Hepatocyte (in vitro differentiated cells): Measurements from ENCODE around the gene MORC3. TPM values are rescaled to one million over a fixed set of nuclear protein-coding genes. Genes with fewer than 3 reads are reported as not detected.
"Not testable (repeated sequence)": the region's sequence is repeated elsewhere in the genome, so short reads cannot be mapped to it uniquely, and the experiment has no call there.

Experiments
- DNase-seq: peaks from one replicate; pipeline ENCODE4 v3.0.0-alpha.2; 2016; ENCODE audit warnings: low spot score
- H2AFZ ChIP-seq: fragments of 200-600 bp; sonication (generic); 2 replicates; pipeline ENCODE4 v1.6.0; 2016; ENCODE audit warnings: antibody characterized with exemption, mild to moderate bottlenecking
- H3K27ac ChIP-seq: fragments of 200-600 bp; sonication (generic); 2 replicates; pipeline ENCODE4 v1.5.1; 2016; ENCODE audit warnings: mild to moderate bottlenecking
- H3K27me3 ChIP-seq: fragments of 200-600 bp; sonication (generic); 2 replicates; pipeline ENCODE4 v1.6.1; 2016
- H3K36me3 ChIP-seq: fragments of 200-600 bp; sonication (generic); replicated peaks from 2 replicates; pipeline ENCODE4 v1.5.1; 2016; ENCODE audit warnings: low read depth; ENCODE audit not compliant: insufficient read depth
- H3K4me1 ChIP-seq: fragments of 200-600 bp; sonication (generic); 2 replicates; pipeline ENCODE4 v1.5.1; 2016; ENCODE audit warnings: mild to moderate bottlenecking, moderate library complexity; ENCODE audit not compliant: insufficient read depth
- H3K4me2 ChIP-seq: fragments of 200-600 bp; sonication (generic); 2 replicates; pipeline ENCODE4 v1.6.0; 2016
- H3K4me3 ChIP-seq: fragments of 200-600 bp; sonication (generic); 2 replicates; pipeline ENCODE4 v1.5.1; 2016; ENCODE audit warnings: mild to moderate bottlenecking
- H3K79me2 ChIP-seq: fragments of 200-600 bp; sonication (generic); 2 replicates; pipeline ENCODE4 v1.6.0; 2017; ENCODE audit warnings: mild to moderate bottlenecking
- H3K9me2 ChIP-seq: fragments of 200-600 bp; sonication (generic); replicated peaks from 2 replicates; pipeline ENCODE4 v1.6.0; 2017; ENCODE audit warnings: mild to moderate bottlenecking; ENCODE audit not compliant: insufficient read depth
- H3K9me3 ChIP-seq: fragments of 200-600 bp; sonication (generic); 2 replicates; pipeline ENCODE4 v1.5.1; 2016; ENCODE audit warnings: low read depth, mild to moderate bottlenecking
- H4K20me1 ChIP-seq: fragments of 200-600 bp; sonication (generic); 2 replicates; pipeline ENCODE4 v1.6.0; 2016; ENCODE audit warnings: mild to moderate bottlenecking; ENCODE audit not compliant: insufficient read depth, poor library complexity, severe bottlenecking
- CTCF ChIP-seq: fragments of 200-600 bp; sonication (generic); IDR thresholded peaks from 2 replicates; pipeline ENCODE4 v1.5.1; 2016; ENCODE audit warnings: antibody characterized with exemption, mild to moderate bottlenecking; ENCODE audit not compliant: poor library complexity
- EZH2 ChIP-seq: fragments of 200-600 bp; sonication (generic); IDR thresholded peaks from 2 replicates; pipeline ENCODE4 v1.6.1; 2016; ENCODE audit warnings: antibody characterized with exemption, mild to moderate bottlenecking, borderline replicate concordance
- EZH2phosphoT487 ChIP-seq: fragments of 200-600 bp; sonication (generic); IDR thresholded peaks from one replicate; pipeline ENCODE4 v1.6.1; 2018; ENCODE audit warnings: antibody characterized with exemption, mild to moderate bottlenecking, low read depth, moderate library complexity; ENCODE audit not compliant: unreplicated experiment, severe bottlenecking
- WGBS: methylation state at CpG from one replicate; pipeline ENCODE4 v1.1.6; 2016; ENCODE audit warnings: low lambda C conversion rate; ENCODE audit errors: missing lambda C conversion rate; 5-methylcytosine and 5-hydroxymethylcytosine counted together
- polyA plus RNA-seq: library from polyadenylated mRNA; unstranded; fragments of >200 nt; fragmentation: Nextera tagmentation; extraction: Ambion mirVana; gene quantifications from 2 replicates; pipeline ENCODE4 v1.2.1, GENCODE V29; 2016
- total RNA-seq: library from RNA; depleted of rRNA; stranded (reverse); fragments of >200 nt; gene quantifications from 2 replicates; pipeline ENCODE4 v1.2.3, GENCODE V29; 2014

Gene MORC3
- total and polyA plus RNA-seq, 2 experiments from 2014 or later = 10.8 to 32.7 TPM

GRCh38 chr21:36379251-36379650, 59.3 kb downstream of the MORC3 start:
- no peaks in the 10 kb centered on the region for H3K79me2 ChIP-seq
- TF ChIP-seq EZH2 (no peak), CTCF (no peak)
- H2AFZ ChIP-seq = no peak overlapping the region
- H3K9me3 ChIP-seq = no peaks in the 10 kb centered on the region
- no peak for DNase-seq
- peaks cover 3% of the 10 kb centered on the region for H4K20me1 ChIP-seq
- no peak overlapping the region for H3K4me2 ChIP-seq
- no peaks in the 10 kb centered on the region for H3K9me2 ChIP-seq
- WGBS = 89% methylated on average over 6 of the region's 6 CpGs
- H3K4me3 ChIP-seq = no peak overlapping the region
- H3K36me3 ChIP-seq = no peaks in the 10 kb centered on the region
- H3K27ac ChIP-seq = no peak overlapping the region
- no peaks in the 10 kb centered on the region for H3K27me3 ChIP-seq
- H3K4me1 ChIP-seq = no peaks in the 10 kb centered on the region

- Histone ChIP-seq H3K36me3 (no peaks in the 10 kb centered on the region), H3K79me2 (no peaks in the 10 kb centered on the region), H3K4me2 (no peak overlapping the region), H3K9me2 (no peaks in the 10 kb centered on the region), H4K20me1 (peaks cover 3% of the 10 kb centered on the region), H3K4me3 (no peak overlapping the region), H3K27ac (no peak overlapping the region), H3K9me3 (no peaks in the 10 kb centered on the region), H3K4me1 (peaks cover 3% of the 10 kb centered on the region), H2AFZ (no peak overlapping the region), H3K27me3 (no peaks in the 10 kb centered on the region)
- DNase-seq = no peak
- 95% methylated on average over 9 of the region's 9 CpGs for WGBS
- TF ChIP-seq EZH2 (no peak), EZH2phosphoT487 (no peak), CTCF (no peak)
These were observed 62.0 kb downstream of the MORC3 start for GRCh38 chr21:36381841-36382589.

GRCh38 chr21:36382722-36383121, 62.7 kb downstream of the MORC3 start:
- H3K27ac ChIP-seq, H3K4me2 ChIP-seq, H3K4me3 ChIP-seq, H4K20me1 ChIP-seq, H3K9me2 ChIP-seq, H3K27me3 ChIP-seq, DNase-seq, H3K79me2 ChIP-seq, H3K4me1 ChIP-seq, H3K9me3 ChIP-seq, H2AFZ ChIP-seq, H3K36me3 ChIP-seq: not testable (repeated sequence)
- WGBS = 95% methylated on average over 10 of the region's 10 CpGs

- H2AFZ ChIP-seq = peak overlapping the region; percentile 40
- H4K20me1 ChIP-seq = no peaks in the 10 kb centered on the region
- no peaks in the 10 kb centered on the region for H3K9me3 ChIP-seq
- WGBS = 63% methylated on average over 8 of the region's 8 CpGs
- H3K27me3 ChIP-seq = no peaks in the 10 kb centered on the region
- no peak for DNase-seq
- no peaks in the 10 kb centered on the region for H3K79me2 ChIP-seq
- peak overlapping the region; percentile 95 for H3K4me2 ChIP-seq
- H3K9me2 ChIP-seq = no peaks in the 10 kb centered on the region
- peaks cover 3% of the 10 kb centered on the region for H3K4me1 ChIP-seq
- H3K27ac ChIP-seq = no peak overlapping the region
- no peak for TF ChIP-seq EZH2
- TF ChIP-seq CTCF = no peak
- no peak for TF ChIP-seq EZH2phosphoT487
- no peaks in the 10 kb centered on the region for H3K36me3 ChIP-seq
- H3K4me3 ChIP-seq = peak overlapping the region; percentile 16
These were observed 64.9 kb downstream of the MORC3 start for GRCh38 chr21:36384885-36385232.
